Measurements from ENCODE around the gene HDAC3.
"Not testable (repeated sequence)": the region's sequence is repeated elsewhere in the genome, so short reads cannot be mapped to it uniquely, and the experiment has no call there.

The HDAC3 gene

DNA sequence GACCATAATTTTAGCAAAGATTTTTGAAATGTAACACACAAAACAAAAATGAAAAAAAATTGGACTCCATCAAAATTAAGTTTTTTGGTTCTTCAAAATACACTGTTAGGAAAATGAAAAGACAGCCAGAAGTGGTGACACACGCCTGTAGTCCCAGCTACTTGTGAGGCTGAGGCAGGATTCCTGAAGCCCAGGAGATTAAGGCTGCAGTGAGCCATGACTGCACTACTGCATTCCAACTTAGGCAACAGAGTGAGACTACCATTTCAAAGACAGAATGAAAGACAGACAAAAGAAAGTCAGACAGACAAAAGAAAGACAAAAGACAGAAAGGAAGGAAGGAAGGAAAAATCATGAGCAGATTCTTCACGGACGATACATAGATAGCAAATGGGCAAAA is 25.4 kb downstream of the HDAC3 start:
- no peaks in the 10 kb centered on the region for H3K9me3 ChIP-seq (ENCODE audit: control insufficient read depth, insufficient read depth, low read length)
- H3K9ac ChIP-seq (ENCODE audit: low read depth, low read length) = no peak overlapping the region
- H3K4me1 ChIP-seq (ENCODE audit: insufficient read depth, low read length) = peaks cover 18% of the 10 kb centered on the region
- peaks cover 4% of the 10 kb centered on the region; the same call in 1 of the 2 replicates for H3K36me3 ChIP-seq (ENCODE audit: insufficient read depth, low read length)

- not testable (repeated sequence) for H3K9me3 ChIP-seq (ENCODE audit: control insufficient read depth, insufficient read depth, low read length); H3K36me3 ChIP-seq (ENCODE audit: insufficient read depth, low read length); H3K9ac ChIP-seq (ENCODE audit: low read depth, low read length)
- peaks cover 22% of the 10 kb centered on the region for H3K4me1 ChIP-seq (ENCODE audit: insufficient read depth, low read length)
These were observed 26.7 kb downstream of the HDAC3 start for GRCh38 chr5:141609921-141610320.

GRCh38 chr5:141609044-141609443 is 27.6 kb downstream of the HDAC3 start:
- Histone ChIP-seq H3K9me3 (ENCODE audit: control insufficient read depth, insufficient read depth, low read length) (no peaks in the 10 kb centered on the region), H3K36me3 (ENCODE audit: insufficient read depth, low read length) (no peaks in the 10 kb centered on the region), H3K4me1 (ENCODE audit: insufficient read depth, low read length) (peaks cover 29% of the 10 kb centered on the region), H3K9ac (ENCODE audit: low read depth, low read length) (no peak overlapping the region)

DNA sequence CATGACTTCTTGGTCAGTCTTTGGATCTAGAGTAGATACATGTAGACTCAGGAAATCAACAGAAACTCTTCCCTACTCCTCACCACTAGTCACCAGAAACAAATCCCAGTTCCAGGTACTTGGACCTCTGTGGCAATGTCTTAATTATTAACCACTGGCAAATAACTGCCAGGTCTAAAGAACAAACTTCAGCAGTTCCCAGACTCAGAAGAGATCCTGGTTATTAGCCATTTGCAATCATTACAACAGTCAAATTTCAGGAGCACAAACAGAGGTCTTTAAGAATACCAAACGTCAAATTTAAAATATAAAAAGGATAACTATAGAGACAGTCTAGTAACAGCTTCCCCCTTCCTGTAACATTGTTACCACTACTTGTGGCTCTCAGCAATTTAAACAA is 28.1 kb downstream of the HDAC3 start:
- peaks cover 24% of the 10 kb centered on the region for H3K4me1 ChIP-seq (ENCODE audit: insufficient read depth, low read length)
- no peaks in the 10 kb centered on the region for H3K36me3 ChIP-seq (ENCODE audit: insufficient read depth, low read length)
- H3K9me3 ChIP-seq (ENCODE audit: control insufficient read depth, insufficient read depth, low read length) = no peaks in the 10 kb centered on the region
- H3K9ac ChIP-seq (ENCODE audit: low read depth, low read length) = no peak overlapping the region

DNA sequence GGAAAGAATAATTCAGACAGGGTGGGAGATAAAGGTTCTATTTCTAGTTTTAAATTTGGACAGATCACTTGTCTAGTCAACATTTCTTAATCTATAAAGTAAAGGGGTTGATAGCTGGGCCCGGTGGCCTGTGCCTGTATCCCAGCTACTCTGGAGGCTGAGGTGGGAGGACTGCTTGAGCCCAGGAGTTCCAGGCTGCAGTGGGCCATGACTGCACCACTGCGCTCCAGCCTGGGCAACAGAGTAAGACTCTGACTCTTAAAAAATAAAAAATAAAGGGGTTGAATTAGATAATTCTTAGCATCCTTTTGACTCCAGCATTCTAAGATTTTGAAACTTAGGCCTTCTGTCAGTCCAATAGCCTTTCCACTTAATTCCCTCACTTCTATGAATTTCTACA is 28.6 kb downstream of the HDAC3 start:
- Histone ChIP-seq H3K36me3 (ENCODE audit: insufficient read depth, low read length) (no peaks in the 10 kb centered on the region), H3K9ac (ENCODE audit: low read depth, low read length) (no peak overlapping the region), H3K4me1 (ENCODE audit: insufficient read depth, low read length) (peaks cover 19% of the 10 kb centered on the region; the same call in 1 of the 2 replicates), H3K9me3 (ENCODE audit: control insufficient read depth, insufficient read depth, low read length) (no peaks in the 10 kb centered on the region)

DNA sequence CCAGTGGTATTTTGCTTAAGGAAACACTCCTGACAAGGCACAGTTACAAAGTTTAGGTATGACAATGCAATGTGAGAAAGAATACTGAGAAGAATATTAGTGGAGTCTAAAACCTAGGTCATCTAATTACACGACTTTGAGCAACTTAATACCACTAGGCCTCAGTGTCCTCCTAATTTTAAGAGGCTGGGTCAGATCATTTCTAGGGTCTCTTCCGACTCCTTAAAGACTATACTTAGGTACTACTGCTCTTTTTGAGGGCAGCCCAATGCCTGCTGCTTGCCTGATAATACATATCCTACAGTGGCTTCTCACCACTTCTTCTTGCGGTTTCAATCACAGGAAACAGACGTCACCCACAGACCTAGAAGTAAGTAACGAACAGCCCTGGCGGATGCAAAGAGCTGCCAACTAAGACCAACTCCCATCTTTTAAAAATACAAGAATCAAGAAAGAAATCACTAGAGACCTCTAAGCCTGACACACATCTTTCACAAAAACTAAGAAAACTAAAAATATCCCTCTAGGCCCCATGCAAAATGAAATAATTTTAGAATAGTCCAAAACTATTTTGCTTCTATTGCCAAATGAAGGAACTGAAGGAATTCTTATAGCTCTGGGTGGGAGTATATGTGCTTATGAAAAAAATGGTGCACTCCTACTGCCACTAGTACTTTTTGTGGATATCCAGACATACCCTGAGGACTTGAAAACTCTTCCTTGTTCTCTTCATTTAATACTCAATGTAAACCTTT is 30.9 kb downstream of the HDAC3 start:
- H3K9ac ChIP-seq (ENCODE audit: low read depth, low read length) = no peak overlapping the region
- peaks cover 14% of the 10 kb centered on the region; the same call in 1 of the 2 replicates for H3K4me1 ChIP-seq (ENCODE audit: insufficient read depth, low read length)
- H3K9me3 ChIP-seq (ENCODE audit: control insufficient read depth, insufficient read depth, low read length) = no peaks in the 10 kb centered on the region
- H3K36me3 ChIP-seq (ENCODE audit: insufficient read depth, low read length) = no peaks in the 10 kb centered on the region

GRCh38 chr5:141603923-141604717 is 32.5 kb downstream of the HDAC3 start:
- H3K4me1 ChIP-seq (ENCODE audit: insufficient read depth, low read length) = peaks cover 14% of the 10 kb centered on the region; the same call in 1 of the 2 replicates
- no peaks in the 10 kb centered on the region for H3K9me3 ChIP-seq (ENCODE audit: control insufficient read depth, insufficient read depth, low read length)
- no peaks in the 10 kb centered on the region for H3K36me3 ChIP-seq (ENCODE audit: insufficient read depth, low read length)
- H3K9ac ChIP-seq (ENCODE audit: low read depth, low read length) = no peak overlapping the region

GRCh38 chr5:141602606-141603005 is 34.0 kb downstream of the HDAC3 start:
- Histone ChIP-seq H3K4me1 (ENCODE audit: insufficient read depth, low read length) (peaks cover 11% of the 10 kb centered on the region; the same call in 1 of the 2 replicates), H3K9ac (ENCODE audit: low read depth, low read length) (no peak overlapping the region), H3K36me3 (ENCODE audit: insufficient read depth, low read length) (no peaks in the 10 kb centered on the region), H3K9me3 (ENCODE audit: control insufficient read depth, insufficient read depth, low read length) (no peaks in the 10 kb centered on the region)

DNA sequence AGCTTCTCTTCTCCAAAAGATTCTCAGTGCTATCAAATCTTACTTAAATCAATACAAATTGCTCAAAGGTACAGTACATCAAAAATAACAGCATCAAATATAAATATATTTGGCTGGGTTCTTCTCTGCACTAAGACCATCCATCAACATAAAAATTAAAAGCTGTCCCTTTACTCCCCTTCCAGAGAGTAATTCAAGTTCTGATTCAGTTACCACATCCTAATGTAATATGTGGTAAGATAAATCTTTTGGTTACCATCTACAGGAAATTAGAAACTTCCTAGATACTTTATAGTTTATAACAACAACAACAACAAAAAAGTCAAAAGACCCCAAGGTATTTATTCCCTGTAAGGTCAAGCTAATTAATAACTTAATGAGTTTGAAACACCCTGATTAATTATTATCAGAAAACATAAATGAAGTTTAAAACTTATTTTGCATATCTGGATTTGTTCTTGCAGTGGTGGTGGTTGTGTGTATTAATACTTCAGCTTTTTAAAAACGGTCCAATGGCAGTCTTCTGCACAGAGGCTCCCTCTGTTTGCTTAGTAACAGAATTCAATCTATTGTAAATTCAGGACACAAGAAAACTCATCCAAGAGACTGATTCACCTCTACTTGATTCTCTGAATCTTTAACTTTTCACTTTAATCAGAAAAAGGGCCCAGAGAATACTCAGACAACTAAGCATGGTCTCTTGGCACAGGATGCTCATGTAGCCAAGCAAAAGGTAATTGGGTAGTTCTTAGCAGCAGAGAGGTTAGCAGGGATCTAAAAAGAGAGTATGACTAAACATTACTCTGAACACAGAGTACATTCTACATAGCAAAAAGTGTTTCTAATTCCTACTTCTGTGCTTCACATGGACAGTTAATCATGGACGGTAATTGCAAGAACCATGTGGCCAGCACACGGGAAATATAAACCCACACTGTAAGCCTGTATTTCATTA is 38.0 kb downstream of the HDAC3 start:
- Histone ChIP-seq H3K9ac (ENCODE audit: low read depth, low read length) (no peak overlapping the region), H3K4me1 (ENCODE audit: insufficient read depth, low read length) (no peaks in the 10 kb centered on the region), H3K9me3 (ENCODE audit: control insufficient read depth, insufficient read depth, low read length) (no peaks in the 10 kb centered on the region), H3K36me3 (ENCODE audit: insufficient read depth, low read length) (no peaks in the 10 kb centered on the region)

GRCh38 chr5:141597814-141598213 is 38.8 kb downstream of the HDAC3 start:
- Histone ChIP-seq H3K9ac (ENCODE audit: low read depth, low read length) (no peak overlapping the region), H3K9me3 (ENCODE audit: control insufficient read depth, insufficient read depth, low read length) (no peaks in the 10 kb centered on the region), H3K36me3 (ENCODE audit: insufficient read depth, low read length) (no peaks in the 10 kb centered on the region), H3K4me1 (ENCODE audit: insufficient read depth, low read length) (no peaks in the 10 kb centered on the region)

DNA sequence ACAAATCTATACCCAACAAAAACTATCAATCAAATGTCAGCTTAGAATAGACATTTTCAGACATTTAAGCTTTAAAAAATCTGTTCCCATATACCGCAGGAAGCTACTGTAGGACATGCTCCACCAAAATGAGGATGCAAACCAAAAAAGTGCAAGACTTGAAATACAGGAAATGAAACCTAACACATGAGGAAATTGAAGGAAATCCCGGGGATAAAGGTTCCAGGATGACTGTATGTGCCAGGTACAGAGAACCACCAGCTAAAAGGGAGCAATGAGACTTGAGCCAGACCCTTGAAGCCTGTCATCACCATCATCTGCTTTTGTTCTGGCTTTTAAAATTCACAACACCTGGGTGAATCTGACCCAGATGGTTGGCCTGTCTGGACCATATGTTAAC is 39.3 kb downstream of the HDAC3 start:
- Histone ChIP-seq H3K9me3 (ENCODE audit: control insufficient read depth, insufficient read depth, low read length) (no peaks in the 10 kb centered on the region), H3K9ac (ENCODE audit: low read depth, low read length) (no peak overlapping the region), H3K36me3 (ENCODE audit: insufficient read depth, low read length) (no peaks in the 10 kb centered on the region), H3K4me1 (ENCODE audit: insufficient read depth, low read length) (no peaks in the 10 kb centered on the region)

GRCh38 chr5:141596867-141597266 is 39.8 kb downstream of the HDAC3 start:
- no peaks in the 10 kb centered on the region for H3K36me3 ChIP-seq (ENCODE audit: insufficient read depth, low read length)
- no peaks in the 10 kb centered on the region for H3K4me1 ChIP-seq (ENCODE audit: insufficient read depth, low read length)
- H3K9me3 ChIP-seq (ENCODE audit: control insufficient read depth, insufficient read depth, low read length) = no peaks in the 10 kb centered on the region
- H3K9ac ChIP-seq (ENCODE audit: low read depth, low read length) = no peak overlapping the region

DNA sequence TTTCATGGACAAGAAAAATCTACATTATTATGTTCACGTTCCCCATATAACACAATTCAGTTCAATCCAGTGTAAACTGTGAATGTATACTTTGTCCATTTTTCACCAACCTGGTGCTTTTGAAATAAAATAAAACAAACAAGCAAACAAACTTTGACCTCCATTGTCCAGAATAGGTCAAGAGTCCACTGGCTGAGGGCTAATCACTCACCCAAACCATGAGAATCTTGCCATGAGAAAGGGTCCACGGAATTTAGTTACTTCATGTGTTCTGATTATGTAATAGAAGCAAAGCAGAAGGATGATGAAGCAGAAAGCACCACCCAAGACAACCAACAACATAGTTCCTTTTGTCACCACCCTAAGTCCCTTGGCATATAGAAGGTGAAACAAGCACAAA is 46.5 kb downstream of the HDAC3 start:
- Histone ChIP-seq H3K36me3 (ENCODE audit: insufficient read depth, low read length) (peaks cover 8% of the 10 kb centered on the region), H3K9ac (ENCODE audit: low read depth, low read length) (no peak overlapping the region), H3K4me1 (ENCODE audit: insufficient read depth, low read length) (no peaks in the 10 kb centered on the region), H3K9me3 (ENCODE audit: control insufficient read depth, insufficient read depth, low read length) (no peaks in the 10 kb centered on the region)

DNA sequence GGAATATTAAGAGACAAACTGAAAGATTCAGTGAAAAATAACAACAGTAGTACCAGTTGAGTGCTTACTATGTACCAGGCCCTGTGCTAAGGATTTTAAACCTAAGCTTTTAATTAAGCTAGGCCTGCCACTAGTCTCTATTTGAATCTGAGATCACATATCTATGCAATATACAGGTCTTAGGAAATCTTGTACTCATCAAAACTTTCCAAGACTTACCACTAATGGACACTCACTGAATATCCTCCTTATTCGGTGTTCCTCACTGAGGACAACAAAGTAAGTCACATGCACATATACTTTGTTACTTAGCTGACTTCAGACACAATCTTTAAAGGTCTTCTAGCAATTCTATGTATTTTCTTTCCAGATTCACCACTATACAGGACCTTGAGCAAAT is 50.4 kb downstream of the HDAC3 start:
- H3K36me3 ChIP-seq (ENCODE audit: insufficient read depth, low read length) = peaks cover 20% of the 10 kb centered on the region

More for the DNA sequence above, 50.4 kb downstream of the HDAC3 start:
- Histone ChIP-seq H3K4me1 (ENCODE audit: insufficient read depth, low read length) (no peaks in the 10 kb centered on the region), H3K9me3 (ENCODE audit: control insufficient read depth, insufficient read depth, low read length) (no peaks in the 10 kb centered on the region), H3K9ac (ENCODE audit: low read depth, low read length) (no peak overlapping the region)
